PC-3 (cell line): ENCODE data around the gene TAF11L5.

Experiments
- EZH2 ChIP-seq: fragments of 300-600 bp; sonication (generic); IDR thresholded peaks from one replicate; pipeline ENCODE4 v1.6.1; 2017; ENCODE audit warnings: antibody characterized with exemption, mild to moderate bottlenecking, low read length; ENCODE audit not compliant: unreplicated experiment
- EZH2phosphoT487 ChIP-seq: fragments of 300-600 bp; sonication (generic); IDR thresholded peaks from 2 replicates; pipeline ENCODE4 v1.6.1; 2018; ENCODE audit warnings: mild to moderate bottlenecking, antibody characterized with exemption, low read length, borderline replicate concordance
- TF ChIP-seq, protein P1 (sequence below): fragments of 300-600 bp; sonication (generic); conservative IDR thresholded peaks from 2 replicates; pipeline ENCODE4 v1.5.1; 2017; ENCODE audit warnings: antibody characterized with exemption, low read depth, mild to moderate bottlenecking, low read length

DNA sequence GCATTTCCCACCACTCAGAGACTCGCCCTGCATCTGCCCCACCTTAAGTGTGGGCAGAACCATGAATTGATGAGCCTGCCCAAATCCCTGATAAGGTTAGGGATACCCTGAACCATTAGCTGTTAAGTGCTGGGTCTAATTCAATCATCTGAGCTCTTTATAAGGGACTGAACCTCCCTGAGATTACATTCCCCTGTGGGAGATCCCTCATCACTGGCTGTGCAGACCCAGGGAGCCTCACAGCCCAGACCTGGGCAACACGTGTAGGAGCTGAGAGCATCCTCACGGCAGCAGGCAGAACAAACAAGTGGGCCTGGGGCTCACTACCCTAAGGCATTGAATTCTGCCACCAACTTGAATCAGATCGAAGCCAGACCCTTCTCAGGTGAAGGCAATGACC lies 27.6 kb upstream of the TAF11L5 start:
- TF ChIP-seq, protein P1, sequence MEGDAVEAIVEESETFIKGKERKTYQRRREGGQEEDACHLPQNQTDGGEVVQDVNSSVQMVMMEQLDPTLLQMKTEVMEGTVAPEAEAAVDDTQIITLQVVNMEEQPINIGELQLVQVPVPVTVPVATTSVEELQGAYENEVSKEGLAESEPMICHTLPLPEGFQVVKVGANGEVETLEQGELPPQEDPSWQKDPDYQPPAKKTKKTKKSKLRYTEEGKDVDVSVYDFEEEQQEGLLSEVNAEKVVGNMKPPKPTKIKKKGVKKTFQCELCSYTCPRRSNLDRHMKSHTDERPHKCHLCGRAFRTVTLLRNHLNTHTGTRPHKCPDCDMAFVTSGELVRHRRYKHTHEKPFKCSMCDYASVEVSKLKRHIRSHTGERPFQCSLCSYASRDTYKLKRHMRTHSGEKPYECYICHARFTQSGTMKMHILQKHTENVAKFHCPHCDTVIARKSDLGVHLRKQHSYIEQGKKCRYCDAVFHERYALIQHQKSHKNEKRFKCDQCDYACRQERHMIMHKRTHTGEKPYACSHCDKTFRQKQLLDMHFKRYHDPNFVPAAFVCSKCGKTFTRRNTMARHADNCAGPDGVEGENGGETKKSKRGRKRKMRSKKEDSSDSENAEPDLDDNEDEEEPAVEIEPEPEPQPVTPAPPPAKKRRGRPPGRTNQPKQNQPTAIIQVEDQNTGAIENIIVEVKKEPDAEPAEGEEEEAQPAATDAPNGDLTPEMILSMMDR: no peak
- TF ChIP-seq EZH2phosphoT487 (no peak), EZH2 (no peak)
